Right forelimb (tissue), 1 donor: ENCODE results near the gene CACNA1H.
"Not testable (repeated sequence)": the region's sequence is repeated elsewhere in the genome, so short reads cannot be mapped to it uniquely, and the experiment has no call there.

Experiments
- DNase-seq: peaks from one replicate; pipeline ENCODE4 v3.0.0-alpha.2; 2018

The CACNA1H gene

DNA sequence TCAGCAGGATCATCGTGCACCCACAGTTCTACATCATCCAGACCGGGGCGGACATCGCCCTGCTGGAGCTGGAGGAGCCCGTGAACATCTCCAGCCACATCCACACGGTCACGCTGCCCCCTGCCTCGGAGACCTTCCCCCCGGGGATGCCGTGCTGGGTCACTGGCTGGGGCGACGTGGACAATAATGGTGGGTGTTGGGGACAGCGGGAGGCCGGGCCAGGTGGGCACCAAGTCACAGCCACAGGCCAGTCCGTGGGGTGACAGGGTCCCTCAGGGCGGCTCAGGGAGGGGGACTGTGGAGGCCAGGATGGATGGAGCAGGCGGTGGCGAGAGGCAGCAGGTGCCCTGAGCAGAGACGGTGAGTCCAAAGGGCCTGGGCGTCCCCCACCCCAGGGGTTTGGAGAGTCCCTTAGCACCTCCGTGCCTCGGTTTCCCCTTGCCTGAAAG lies 104.0 kb downstream of the CACNA1H start:
- DNase-seq: no peak

DNA sequence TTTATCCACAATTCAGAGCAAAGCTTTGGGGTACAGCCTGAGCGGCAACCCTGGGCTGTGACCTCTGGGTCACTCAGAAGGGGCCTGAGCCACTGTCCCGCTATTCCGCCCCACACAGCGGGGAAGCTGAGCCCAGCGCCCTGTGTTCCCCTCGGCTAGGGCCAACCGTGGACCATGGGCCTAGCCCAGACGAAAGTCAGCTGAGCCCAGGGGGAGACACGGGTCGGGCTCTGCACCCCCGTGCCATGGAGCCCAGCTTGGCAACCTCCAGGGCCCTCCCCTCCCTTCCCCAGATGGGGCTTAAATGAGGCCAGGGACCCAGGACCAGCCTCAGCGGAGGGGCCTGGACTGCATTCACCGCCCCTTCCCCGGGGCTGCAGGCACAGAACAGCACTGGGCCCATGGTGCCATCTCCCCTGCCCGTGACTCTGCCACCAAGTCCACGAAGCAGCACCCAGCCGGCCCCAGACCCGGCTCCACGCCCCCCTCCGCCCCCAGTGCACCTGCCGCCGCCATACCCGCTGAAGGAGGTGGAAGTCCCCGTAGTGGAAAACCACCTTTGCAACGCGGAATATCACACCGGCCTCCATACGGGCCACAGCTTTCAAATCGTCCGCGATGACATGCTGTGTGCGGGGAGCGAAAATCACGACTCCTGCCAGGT lies 104.8 kb downstream of the CACNA1H start:
- DNase-seq: no peak

DNA sequence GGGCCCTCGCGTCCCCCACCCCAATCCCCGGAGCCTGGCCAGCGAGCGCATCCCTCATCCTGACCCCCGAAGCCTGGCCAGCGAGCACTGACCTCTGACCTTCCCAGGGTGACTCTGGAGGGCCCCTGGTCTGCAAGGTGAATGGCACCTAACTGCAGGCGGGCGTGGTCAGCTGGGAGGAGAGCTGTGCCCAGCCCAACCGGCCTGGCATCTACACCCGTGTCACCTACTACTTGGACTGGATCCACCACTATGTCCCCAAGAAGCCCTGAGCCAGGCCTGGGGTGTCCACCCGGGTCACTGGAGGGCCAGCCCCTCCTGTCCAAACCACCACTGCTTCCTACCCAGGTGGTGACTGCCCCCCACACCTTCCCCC lies 105.3 kb downstream of the CACNA1H start:
- DNase-seq: no peak

DNA sequence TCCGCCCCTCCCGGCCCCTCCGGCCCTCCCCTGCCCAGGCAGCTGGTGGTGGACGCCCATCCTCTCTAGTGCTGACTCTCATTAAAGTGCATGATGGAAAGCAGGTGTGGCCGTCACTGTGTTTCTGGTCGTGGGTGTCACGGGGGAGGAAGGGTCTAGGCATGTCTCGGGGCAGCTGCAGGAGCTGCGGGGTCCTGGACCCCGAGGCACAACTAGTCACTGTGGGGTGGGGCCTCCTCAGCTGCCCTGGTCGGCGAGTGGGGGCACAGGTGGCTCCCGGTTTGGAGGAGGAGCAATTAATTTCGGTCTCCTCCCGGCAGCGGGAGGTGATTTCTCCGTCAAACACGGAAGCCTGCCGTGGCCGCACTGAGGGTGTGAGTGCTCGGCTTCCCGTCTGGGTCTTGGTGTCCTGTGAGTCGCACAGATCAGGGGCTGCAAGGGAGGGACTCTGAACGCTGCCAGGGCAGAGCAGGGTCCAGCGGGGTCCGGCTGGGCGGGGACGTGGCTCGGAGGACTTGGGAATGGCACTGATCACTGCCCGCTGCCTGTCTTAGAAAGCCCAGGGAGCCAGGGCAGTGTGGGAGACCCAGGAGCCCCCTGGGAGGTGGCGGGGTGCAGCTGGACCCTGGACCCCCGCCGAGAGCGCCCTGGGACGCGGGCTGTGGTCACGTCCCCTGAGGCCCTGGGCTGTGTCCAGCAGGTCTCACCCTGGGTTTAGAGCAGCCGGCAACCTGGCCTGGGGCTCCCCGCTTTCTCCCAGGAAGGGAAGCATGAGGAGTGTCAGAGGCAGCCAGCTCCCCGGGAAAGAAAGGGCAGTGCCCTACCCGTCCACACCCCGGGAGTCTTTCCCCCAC lies 106.2 kb downstream of the CACNA1H start:
- DNase-seq: no peak

DNA sequence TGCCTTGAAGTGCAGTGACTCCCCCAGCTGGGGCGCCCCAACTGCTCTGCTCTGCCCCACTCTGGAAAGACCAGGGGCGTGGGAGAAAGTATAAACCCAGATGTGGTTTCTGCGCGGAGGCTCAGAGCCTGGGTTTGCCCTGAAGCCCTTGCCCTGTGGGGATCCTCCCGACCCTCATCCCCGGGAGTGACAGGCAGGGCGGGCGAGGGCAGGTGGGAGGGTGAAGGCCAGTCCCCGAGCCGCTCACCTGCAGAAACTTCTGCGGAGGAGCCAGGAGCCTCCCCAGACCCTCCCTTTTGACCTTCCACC lies 106.8 kb downstream of the CACNA1H start:
- no peak for DNase-seq

DNA sequence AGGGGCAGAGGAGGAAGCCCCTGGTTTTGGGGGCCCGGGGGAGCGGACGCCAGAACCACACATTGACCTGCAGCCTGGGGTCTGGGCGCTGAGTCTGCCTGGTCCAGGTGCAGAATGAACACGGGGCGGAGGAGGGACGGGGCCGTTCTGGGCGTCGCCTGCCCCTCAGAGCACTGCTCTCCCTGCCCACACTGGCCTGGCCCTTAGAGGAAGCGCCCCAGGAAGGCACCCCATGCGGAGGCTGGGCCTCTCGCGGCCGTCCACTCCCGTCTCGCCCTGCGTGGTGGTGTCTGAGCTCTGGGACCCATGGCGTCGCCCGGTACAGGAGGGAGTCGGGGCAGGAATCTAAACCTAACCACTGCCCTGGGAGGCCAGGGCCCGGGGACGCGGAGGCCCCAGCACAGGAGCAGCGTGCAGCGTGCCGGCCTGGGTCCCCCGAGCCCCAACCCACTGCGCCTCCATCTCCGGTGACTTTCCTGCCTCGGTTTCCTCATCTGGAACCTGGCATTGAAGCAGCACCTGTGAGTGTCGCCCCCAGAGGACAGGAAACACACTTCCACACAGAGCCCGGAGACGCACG lies 107.3 kb downstream of the CACNA1H start:
- DNase-seq: no peak

DNA sequence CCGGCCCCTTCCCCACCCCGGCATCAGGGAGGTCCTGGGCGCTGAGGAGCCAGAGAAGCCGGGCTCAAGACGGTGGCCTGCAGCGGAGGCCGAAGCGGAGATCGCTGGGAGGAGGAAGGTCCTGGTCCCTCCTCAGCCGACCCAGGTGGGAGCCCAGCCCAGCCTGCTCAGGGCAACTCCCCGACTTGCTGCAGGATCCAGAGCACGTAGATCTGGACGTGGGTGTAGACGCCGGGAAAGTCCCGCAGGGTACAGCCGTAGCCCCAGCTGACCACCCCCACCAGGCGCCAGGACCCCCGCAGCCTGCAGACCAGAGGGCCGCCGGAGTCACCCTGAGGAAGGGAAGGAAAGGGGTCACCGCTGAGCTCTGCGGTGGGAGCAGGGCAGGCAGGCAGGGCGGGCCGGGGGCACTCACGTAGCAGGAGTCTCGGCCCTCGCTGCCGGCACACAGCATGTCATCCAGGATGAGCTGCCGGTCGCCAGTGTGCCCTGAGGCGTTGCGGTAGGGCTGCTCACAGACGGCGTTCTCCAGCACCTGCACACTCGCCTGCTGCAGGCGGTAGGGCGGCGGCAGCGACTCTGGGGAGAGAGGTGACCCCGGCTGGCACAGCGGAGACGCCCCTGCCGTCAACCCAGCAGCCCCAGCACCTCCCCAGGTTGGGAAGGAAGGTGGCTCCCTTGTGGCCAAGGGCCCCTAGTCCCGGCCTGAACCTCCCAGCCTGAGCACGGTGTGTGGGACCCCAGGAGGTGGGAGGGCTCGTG lies 108.4 kb downstream of the CACNA1H start:
- no peak for DNase-seq

DNA sequence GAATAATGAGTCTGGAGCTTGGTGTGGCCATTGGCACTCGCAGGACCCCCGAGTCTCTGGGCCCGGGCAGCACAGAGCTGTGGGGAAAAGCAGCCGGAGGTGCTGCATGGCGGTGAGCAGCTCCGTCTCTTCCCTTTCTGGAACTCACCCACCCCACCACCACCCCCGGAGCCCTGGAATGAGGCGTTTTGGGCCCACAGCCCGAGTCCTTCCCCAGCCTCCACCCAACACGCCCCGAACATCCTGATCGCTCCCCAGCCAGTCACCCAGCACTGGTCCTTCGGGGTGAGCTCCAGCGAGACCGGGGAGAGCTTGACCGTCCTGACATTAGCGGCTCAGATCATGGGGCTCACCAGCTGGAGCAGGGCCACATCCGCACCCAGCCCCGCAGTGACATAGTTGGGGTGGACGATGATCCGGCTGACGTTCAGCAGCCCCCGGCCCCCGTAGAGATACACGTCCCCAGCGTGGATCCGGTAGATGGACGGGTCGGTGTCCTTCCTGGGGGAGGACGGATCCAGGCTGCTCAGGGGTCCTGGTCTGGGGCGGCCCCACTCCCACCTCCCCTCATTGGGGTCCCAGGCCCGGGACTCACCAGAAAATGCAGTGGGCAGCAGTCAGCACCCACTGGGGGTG lies 109.4 kb downstream of the CACNA1H start:
- DNase-seq: no peak

DNA sequence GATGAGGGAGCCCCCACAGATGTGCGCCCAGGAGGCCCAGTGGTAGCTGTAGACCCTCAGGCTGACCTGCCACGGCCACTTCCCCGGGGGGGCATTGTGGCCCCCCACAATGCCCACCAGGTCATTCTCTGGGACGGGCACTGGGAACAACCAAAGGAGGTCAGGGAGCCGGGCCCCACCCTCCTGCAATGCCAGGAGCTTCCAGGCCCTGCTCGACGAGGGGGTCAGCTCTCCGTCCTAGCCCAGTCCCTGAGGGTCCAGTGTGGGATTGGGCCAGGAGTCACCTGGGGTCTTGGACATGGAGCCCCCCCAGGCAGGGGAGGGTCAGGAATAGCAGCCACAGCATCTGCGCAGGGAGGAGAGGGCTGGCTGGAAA lies 109.9 kb downstream of the CACNA1H start:
- DNase-seq: no peak

DNA sequence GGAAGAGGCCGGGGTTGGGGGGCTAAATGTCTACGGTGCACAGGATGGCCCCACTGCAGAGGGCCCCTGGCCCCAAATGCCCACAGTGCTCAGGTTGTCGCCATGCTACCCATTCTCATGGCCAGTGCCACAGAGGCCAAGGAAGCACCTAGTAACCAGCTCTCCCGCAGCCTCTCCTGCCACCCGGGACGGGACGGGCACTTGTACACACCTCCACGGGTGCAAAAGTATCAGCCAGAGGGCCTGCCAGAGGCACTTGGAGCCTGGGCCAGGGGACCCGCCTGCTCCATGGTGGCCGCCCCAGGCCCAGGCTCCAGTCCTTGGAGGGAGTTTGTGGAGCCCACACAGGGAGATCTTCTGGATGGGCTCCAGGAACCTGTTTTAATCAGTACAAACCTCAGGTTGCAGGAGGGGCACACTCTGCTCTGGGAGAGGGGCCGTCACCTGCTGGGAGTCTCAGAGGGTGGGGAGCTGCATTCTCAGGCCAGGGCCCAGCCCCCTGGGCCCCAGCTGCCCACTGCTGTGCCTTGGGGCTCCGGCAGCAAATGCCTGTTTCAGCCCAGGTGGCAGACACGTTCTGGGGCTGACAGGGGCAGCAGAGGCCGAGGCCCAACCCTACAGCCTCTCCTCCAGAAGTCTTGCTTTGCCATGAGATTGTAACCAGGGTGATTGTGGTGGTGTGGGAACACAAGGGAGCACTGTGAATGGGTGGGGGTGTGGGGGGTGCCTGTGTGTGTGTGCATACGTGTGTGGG lies 110.9 kb downstream of the CACNA1H start:
- DNase-seq: no peak

DNA sequence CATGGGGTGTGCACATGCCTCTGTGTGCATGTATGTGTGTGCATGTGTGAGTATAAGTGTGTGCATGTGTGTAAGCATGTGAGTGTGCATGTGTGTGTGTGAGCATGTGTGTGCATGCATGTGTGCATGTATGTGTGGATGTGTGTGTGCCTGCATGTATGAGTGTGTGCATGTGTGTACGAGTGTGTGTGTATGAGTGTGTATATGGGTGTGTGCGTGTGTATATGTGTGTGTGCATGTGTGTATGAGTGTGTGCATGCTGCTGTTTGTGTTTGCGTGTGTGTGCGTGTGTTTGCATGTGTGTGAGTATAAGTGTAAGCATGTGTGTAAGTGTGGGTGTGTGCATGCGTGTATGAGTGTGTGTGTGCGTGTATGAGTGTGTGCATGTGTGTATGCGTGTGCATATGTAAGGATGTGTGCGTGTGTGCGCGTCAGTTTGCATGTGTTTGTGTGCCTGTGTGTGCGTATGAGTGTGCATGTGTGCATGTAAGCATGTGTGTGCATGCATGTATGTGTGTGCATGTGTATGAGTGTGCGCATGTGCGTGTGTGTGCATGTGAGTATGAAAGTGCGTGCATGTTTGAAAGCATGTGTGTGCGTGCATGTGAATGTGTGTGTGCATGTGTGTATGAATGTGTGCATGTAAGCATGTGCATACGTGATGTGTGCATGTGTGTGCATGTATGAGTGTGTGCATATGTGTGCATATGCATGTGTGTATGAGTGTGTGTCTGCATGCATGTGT lies 111.6 kb downstream of the CACNA1H start:
- DNase-seq: no peak

DNA sequence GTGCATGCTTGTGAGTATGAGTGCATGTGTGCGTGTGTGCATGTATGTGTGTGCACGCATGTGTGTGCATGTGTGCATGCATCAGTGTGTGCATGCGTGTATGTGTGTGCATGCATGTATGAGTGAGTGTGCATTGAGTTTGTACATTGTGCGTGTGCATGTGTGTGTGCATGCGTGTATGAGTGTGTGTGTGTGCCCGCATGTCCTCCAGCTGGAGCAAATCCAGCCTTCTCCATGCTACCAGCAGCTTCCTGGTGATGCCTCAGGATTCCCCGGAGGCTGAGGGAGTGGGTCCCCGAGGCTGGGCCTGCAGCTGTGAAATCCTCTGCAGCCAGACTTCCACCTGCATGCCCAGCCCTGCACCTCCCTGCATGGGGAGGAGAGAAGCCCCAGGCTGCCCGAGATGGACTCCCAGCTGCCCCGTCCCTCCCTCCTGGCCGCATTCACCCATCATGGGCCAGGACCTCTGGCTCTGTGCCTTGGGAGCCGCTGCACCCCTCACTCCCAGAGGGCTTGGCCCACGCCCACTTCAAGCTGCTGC lies 112.3 kb downstream of the CACNA1H start:
- DNase-seq: no peak

DNA sequence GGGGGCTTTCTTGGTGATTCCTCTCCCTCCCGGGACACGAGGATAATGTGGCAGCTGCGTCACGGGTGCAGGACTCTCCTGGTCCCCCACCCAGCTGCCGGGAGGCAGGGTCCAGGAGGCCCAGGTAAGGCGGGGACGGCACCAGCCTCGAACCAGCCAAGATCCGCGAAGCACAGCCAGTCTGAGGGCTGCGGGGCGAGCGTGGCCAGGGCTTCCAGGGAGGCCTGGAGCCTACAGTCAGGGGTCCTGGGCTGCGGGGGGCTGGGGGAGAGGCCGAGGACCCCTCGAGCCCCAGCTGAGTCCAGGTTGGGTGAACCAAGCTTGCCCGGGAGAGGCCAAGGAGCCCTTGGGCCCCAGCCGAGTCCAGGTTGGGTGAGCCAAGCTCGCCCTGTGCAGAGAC lies 112.9 kb downstream of the CACNA1H start:
- DNase-seq: no peak

DNA sequence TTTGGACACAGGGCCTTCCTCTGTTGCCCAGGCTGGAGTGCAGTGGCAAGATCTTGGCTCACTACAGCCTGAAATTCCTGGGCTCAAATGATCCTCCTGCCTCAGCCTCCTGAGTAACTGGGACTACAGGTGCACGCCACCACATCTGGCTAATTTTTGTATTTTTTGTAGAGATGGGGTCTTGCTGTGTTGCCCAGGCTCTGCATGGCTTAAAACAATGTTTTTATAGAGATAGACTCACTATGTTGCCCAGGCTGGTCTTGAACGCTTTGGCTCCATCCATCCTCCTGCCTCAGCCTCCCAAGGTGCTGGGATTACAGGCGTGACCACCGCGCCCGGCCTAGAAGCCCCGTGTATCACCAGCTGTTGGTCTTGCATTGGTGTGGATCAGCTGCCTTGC lies 116.5 kb downstream of the CACNA1H start:
- DNase-seq: not testable (repeated sequence)

DNA sequence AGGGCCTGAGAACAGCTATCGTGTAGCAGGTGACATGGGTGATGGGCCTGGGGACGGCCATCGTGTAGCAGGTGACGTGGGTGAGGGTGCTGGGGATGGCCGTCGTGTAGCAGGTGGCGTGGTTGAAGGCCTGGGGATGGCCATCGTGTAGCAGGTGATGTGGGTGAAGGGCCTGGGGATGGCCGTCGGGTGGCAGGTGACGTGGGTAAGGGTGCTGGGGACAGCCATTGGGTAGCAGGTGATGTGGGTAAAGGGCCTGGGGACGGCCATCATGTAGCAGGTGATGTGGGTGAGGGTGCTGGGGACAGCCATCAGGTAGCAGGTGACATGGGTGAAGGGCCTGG lies 118.4 kb downstream of the CACNA1H start:
- DNase-seq: no peak
